NCI-H187 (cell line): ENCODE data around the gene COPE.

Experiments
- DNase-seq, 2 experiments: peaks; one replicate each; lab custom pipeline; 2025; lab: John Stamatoyannopoulos, UW

COPE gene

DNA sequence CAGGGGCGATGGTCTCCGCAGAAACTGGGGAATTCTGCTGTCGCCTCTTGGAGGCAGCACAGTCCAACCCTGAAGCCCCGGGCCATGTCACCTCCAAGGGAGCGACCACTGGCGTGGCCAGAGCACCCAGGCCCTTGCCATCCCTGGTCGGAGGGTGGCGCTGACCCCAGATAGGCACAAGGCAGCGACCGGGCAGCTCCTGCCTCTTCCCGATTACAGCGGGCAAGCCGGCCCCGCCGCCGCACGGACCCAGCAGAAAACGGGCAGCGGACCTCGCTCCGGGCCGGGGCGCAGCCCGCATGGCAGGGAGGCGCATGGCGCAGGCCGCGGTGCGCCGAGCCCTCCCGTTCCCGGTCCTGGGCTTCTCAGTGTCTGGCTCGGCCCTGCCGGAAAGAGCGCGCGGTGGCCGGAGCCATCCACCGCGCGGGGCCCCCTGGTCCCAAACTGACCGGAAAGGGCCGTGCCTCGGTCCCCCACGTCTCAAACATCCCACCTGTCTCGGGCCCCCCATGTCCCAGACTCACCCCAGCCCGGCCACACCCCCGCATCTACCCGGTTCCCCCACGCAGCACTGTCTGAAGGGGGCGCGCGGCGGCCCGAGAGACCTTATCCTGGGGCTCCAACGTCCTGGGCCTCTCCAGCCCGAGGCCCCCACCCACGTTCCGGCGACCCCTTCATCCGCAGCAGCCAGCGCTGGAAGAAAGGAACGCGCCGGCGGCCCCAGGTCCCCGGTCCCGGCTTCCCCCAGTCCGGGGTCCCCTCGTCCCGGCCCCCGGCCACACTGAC lies 24.0 kb downstream of the COPE start:
- no peak for DNase-seq

DNA sequence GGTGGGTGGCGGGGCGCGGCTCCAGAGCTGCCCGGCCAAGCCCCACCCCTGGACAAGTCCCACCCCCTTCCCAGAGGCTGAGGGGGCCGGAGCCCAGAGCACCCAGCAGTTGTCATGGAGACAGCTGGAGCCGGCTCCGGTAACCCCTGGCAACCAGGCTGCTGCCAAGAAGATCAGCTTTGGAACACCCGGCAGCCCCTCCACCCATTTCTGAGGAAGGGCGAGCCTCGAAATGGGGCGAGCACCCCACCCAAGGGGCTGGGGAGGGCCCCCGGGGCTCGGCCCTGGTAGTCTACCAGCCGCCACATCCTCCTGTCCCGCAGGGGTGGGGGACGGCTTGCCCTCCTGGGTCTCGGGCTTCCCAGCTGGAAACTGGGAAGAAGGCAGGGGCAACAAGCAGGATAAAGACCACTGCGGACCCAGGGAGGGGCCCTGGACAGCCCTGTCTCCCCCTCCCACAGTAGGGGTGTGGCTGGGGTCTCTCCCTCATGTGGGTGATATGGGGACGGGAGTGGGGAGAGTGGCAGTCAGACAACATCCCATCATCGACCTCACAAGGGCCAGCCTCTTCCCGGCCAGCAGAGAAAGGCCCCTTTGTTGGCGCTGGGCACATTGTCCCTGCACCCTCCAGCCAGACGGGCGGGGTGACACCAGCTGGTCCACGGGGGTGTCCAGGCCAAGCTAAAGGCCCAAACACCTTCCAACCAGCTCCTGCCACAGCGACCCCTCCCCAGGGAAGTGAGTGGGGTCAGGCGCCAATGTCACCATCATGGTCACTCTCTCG lies 24.7 kb downstream of the COPE start:
- DNase-seq: no peak

DNA sequence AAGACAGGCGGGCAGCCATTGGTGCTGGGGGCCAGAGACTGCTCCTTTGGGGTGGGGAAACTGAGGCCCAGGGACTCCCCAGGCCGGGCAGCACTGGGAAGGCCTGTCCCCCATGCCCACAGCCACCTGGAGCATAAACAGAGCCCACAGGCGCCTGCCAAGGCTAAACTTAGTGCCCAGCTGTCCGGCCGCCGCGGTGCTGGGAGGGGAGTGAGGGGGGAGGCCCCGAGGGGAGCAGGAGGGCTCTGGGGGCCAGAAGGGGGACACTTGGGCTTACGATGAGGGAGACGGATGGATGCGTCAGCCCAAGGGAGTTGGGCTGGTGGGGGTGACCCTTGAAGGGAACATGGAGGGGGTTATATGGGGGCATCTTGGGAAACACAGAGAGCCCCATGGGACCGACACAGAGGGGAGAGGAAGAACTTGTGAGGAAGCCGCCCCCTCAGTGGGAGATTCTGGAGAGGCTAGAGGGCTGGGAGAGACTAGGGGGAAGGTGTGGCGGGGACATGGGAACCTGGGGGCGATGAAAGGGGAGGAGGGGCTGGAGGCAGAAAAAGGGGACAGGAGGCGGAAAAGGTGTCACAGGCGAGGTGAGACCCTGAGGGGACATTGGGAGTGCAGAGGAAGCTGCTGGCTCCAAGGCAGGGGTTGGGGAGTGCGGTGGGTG lies 25.5 kb downstream of the COPE start:
- no peak for DNase-seq

DNA sequence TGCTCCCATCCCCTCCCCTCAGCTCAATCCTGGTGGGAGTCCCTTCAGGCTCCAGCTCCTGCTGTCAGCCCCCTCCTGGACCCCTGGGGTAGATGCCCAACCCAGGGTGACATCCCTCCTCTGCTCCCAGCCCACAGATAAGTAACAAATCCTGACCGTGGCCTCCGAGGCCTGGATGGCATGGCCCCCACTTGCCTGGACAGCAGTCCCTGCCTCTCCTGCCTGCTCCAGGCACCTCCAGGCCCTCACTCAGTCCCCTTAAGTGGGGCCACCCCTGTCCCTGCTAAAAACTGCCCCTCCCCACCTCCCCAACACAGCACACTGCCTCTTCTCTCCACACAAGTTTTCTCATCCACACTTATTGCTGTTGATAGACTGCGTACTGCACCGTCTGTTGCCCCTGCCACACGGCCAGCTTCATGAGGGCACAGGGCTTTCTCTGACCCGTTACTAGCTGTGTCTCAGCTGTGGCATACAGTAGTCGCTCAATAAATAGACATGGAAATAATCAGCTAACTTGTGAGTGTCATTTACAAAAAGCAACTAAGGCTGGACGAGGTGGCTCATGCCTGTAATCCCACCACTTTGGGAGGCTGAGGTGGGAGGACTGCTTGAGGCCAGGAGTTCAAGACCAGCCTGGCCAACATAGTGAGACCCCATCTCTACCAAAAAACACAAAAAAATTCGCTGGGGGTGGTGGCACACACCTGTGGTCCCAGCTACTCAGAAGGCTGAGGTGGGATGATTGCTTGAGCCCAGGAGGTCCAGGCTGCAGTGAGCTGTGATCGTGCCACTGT lies 29.0 kb downstream of the COPE start:
- DNase-seq: no peak

- DNase-seq: no peak
Observed at GRCh38 chr19:18886972-18887371, 32.2 kb downstream of the COPE start.

DNA sequence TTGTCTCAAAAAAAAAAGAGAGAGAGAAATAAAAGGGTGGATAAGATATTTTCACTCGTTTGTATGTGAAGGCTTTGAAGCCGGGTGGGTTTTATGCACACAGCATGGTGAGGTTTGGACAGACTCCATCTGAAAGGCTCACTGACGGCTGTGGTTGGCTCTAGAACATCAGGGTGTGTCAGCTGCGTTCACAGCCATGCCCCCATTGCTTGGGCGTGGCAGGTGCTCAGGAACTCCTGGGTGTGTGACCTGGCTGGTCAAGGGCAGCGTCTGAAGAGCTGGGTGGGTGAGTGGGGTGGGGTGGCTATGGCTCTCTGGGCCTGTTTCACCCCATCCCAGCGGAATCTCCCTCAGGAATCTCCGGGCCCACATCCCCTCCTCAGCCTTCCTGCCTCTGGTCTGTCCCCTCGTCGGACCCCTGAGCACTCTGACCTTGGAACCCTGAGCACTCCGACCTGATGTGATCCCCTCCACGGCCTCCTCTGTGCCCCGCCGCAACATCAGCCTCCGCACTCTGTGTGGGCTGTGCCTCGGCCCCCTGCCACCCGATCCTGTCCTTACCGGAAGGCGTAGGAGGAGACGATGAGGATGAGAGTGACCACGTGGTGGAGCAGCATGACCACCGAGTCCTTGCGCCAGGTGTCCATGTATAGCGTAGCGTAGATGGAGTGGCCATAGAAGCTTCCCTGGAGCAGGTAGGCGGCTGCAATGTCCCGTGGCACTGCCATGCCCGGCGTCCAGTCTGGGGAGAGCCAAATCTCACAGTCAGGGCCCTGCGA lies 35.5 kb downstream of the COPE start:
- no peak for DNase-seq

- DNase-seq: no peak
Observed at GRCh38 chr19:18881491-18881890, 37.7 kb downstream of the COPE start.

GRCh38 chr19:18879579-18880373 lies 39.4 kb downstream of the COPE start:
- DNase-seq: peak in 1 of 2 experiments; percentile 12

GRCh38 chr19:18878858-18879578 lies 40.2 kb downstream of the COPE start:
- DNase-seq: no peak

DNA sequence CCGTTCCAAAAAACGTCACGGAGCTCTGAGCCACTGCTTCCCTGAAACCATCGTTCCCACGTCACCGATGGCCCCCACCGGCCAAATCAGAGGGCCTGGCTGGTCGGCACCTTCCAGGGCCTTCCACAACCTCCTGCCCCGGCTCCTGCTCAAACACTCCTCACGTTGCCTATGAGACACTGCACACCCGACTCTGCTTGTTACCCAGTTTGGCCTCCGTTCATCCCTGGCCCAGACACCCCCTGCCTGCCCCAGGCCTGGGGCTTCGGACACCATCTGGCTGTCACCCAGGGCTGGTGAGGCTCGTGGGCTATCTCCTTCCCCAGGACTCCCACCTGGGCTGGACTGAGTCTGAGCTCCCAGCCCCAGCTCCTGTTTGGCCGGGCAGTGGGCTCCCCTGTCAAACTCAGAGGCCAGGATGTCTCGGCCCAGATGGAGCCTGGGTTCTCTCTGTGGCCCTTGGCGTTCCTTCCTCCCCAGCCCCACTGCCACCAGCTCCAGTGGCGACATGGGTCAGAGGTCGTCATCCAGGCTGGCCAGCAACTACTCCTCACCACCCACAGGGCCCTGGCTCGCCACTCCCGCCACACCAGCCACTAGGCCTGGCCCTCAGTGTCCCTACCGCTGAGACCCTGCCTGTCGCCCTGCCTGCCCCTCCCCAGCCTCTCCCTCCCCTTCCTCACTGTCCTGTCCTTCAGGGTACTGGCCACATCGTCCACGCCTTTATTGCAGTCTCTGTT lies 41.0 kb downstream of the COPE start:
- DNase-seq: no peak

DNA sequence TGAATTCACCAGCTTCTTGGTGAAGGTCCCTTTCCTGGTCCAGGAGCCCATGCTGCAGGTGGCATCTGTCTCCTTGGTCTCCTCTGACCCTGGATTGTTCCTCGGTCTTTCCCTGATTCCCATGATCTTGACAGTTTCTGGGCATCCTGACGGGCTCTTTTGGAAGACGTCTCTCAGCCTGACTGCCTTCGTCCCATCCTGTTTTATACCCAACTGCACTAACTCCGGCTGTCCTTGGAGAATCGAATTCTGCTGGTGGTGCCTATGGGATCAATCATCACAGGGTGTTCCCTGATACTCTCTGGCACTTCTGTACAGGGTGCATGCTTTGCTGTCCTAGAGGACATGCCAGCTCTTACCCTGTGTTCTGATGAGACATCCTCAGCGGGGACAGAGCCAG lies 42.3 kb downstream of the COPE start:
- no peak for DNase-seq

DNA sequence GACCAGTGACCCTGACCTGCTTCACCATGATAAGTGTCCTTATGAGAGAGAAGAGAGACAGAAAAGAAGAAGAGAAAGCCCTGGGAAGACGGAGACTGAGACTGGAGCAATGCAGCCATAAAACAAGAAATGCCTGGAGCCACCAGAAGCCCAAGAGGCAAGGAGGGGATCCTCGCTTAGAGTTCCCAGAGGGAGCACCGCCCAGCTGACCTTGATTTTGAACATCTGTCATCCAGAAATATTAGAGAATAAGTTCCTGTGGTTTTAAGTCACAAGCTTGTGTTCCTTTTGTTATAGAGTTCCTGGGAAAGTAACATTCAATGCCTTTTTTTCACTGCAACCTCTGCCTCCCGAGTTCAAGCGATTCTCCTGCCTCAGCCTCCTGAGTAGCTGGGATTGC lies 43.5 kb downstream of the COPE start:
- DNase-seq: no peak

- DNase-seq: no peak
Observed at GRCh38 chr19:18871543-18871942, 47.6 kb downstream of the COPE start.

DNA sequence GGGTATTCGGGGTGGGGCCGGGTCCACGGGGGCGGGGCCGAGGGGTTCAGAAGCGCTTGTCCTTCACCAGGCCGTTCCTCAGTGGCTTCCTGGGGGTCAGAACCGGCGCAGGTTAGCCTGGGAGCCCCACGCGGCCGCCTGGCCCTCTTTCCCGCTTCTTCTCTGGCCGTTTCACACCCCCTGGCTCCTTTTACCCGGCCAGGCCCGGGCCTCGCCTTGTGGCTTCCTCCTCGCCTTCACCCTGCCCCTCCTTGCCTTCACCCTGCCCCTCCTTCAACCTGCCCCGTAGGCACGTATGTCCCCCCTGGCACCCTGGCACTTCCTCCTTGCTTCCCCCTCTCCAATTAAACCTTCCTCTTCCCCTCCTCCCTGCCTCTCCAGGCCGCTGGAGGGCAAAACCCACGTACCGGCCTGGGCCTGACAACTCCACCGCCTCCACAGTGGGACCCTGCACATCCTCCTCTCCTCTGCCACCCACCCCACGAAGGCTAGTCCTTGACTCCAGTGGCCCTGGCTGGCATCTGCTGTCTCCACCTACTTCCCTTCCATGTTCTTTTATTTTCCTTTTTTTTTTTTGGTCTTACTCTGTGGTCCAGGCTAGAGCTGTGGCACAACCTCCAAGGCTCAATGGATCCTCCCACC lies 48.5 kb downstream of the COPE start:
- no peak for DNase-seq

DNA sequence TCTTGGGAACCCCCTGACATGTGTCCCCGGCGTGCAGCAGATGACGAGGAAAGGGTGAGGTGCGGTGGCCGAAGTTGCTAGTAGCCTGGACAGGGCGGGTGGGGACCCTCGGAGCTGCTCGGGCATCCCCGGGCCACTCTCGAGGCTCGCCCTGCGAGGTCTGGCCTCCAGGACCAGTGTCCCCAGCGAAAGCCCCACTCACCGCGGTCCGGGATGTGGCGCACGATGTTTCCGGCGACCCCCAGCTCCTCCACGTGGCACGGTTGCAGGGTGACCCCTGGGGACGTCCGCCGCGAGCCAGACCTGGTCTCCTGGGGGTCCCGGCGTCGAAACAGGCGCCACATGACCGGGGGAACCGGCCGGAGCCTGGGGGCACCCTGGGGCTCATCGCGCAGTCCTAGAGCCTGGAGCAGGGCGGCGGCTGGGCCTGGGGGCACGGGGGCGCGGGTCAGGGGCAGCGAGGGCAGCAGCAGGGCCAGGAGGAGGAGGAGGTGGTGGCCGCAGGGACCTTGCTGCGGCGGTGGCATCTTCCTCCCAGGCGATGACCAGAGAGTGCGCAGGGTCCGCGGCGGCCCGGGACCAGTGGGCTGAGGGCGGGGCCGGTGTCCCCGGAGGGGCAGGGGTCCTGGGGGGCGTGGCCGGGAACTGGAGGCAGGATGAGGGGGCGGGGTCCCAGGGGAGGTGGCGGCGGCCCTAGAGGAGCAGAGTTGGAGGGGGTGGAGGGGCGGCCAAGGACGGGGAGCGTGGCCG lies 49.2 kb downstream of the COPE start:
- no peak for DNase-seq

DNA sequence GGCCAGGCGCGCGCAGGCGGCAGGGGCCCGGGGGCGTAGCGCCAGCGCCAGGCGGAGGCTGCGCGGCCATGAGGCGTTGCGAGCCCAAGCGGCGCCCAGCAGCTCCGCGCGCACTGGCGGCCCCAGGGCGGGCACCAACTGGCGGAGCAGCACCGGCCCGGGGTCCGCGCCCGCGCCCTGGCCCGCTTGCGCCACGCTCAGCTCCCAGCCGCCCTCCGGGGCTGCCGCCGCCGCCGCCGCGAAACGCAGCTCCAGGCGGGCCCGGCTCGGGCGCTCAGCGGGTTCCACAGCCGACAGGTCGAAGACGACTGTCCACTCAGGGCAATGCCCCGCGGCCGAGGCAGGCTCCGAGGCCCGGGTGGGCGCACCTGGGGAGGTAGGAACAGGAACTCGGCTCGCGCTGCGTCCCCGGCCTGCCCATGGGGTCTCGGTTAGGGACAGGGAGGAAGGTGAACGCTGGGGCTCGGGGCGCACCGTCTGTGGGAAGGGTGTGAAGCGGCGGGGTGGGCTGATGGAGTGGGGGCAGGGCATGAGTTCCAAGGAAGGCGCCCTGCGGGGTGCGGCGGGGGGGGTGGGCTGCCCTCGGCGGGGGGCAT lies 50.1 kb downstream of the COPE start:
- DNase-seq: no peak

DNA sequence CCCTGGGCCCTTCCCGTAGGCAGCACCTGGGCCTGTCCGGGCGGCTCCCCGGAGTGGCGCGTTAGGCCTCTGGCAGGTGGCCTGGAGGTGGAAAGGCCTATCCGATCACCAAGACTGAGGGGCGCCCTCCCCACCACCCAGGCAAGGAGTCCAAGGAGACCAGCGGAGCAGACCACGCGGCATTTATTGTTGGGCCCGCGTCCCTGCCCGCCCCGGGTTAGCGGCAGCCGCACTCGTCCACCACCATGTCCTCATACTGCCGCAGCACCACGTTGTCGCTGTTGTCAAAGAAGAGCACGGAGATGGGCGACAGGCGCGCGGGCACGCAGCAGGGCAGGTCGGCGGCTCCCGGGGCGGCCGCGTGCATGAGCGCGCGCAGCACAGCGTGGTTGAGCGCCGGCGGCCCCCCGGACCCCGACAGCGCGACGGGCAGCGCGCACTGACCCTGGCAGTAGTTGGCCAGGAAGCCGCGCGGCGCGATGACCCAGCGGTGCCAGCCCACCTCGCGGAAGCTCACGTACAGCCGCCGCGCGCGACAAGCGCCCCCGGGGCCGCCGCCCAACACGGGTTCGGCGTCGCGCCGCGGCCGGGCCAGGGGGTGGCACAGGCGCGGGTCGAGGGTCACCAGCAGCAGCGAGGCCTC lies 50.7 kb downstream of the COPE start:
- no peak for DNase-seq
